Measurements from ENCODE around the gene CENPP. TPM values are rescaled to one million over a fixed set of nuclear protein-coding genes. Genes with fewer than 3 reads are reported as not detected.

The CENPP gene
- total RNA-seq, 1 donor = 2.2 TPM

GRCh38 chr9:92656537-92656925 is 330.8 kb downstream of the CENPP start:
- TF ChIP-seq CTCF (IDR thresholded peaks at IDR 0.05; ENCODE audit: insufficient read depth, low read depth, low read length) = no peak
- no peak for DNase-seq (ENCODE audit: low read depth)

GRCh38 chr9:92657296-92658094 is 331.7 kb downstream of the CENPP start:
- H3K4me3 ChIP-seq (ENCODE audit: low read depth, low read length) = no peak overlapping the region
- DNase-seq (ENCODE audit: low read depth) = no peak
- no peak for TF ChIP-seq CTCF (IDR thresholded peaks at IDR 0.05; ENCODE audit: insufficient read depth, low read depth, low read length)

More at GRCh38 chr9:92656537-92656925, 330.8 kb downstream of the CENPP start:
- no peak overlapping the region for H3K4me3 ChIP-seq (ENCODE audit: low read depth, low read length)

- TF ChIP-seq CTCF (IDR thresholded peaks at IDR 0.05; ENCODE audit: insufficient read depth, low read depth, low read length) = no peak
- no peak overlapping the region for H3K4me3 ChIP-seq (ENCODE audit: low read depth, low read length)
- DNase-seq (ENCODE audit: low read depth) = no peak
Measured at GRCh38 chr9:92658176-92658575, 332.4 kb downstream of the CENPP start.

- no peak overlapping the region for H3K4me3 ChIP-seq (ENCODE audit: low read depth, low read length)
- TF ChIP-seq CTCF (IDR thresholded peaks at IDR 0.05; ENCODE audit: insufficient read depth, low read depth, low read length) = no peak
- no peak for DNase-seq (ENCODE audit: low read depth)
Measured at GRCh38 chr9:92658611-92659010, 332.9 kb downstream of the CENPP start.

- TF ChIP-seq CTCF (IDR thresholded peaks at IDR 0.05; ENCODE audit: insufficient read depth, low read depth, low read length) = no peak
- no peak overlapping the region for H3K4me3 ChIP-seq (ENCODE audit: low read depth, low read length)
- DNase-seq (ENCODE audit: low read depth) = no peak
Measured at GRCh38 chr9:92659601-92660000, 333.8 kb downstream of the CENPP start.

- DNase-seq (ENCODE audit: low read depth) = no peak
- no peak overlapping the region for H3K4me3 ChIP-seq (ENCODE audit: low read depth, low read length)
- TF ChIP-seq CTCF (IDR thresholded peaks at IDR 0.05; ENCODE audit: insufficient read depth, low read depth, low read length) = no peak
Measured at GRCh38 chr9:92660266-92660665, 334.5 kb downstream of the CENPP start.

- TF ChIP-seq CTCF (IDR thresholded peaks at IDR 0.05; ENCODE audit: insufficient read depth, low read depth, low read length) = no peak
- no peak overlapping the region for H3K4me3 ChIP-seq (ENCODE audit: low read depth, low read length)
- DNase-seq (ENCODE audit: low read depth) = no peak
Measured at GRCh38 chr9:92661127-92661526, 335.4 kb downstream of the CENPP start.

Measured in fibroblast of villous mesenchyme (primary cell).